GM23338 (cell line): Measurements from ENCODE around the gene ABL2. TPM values are rescaled to one million over a fixed set of nuclear protein-coding genes. Genes with fewer than 3 reads are reported as not detected.
A peak's percentile ranks its signal among the peaks of the same experiment; 100 is the strongest.

ENCODE experiments used
- ATAC-seq: fragments of 200-7000 bp; cut with Tn5 transposase; 3 replicates; pipeline ENCODE4 v1.9.1; 2020
- DNase-seq: peaks from one replicate; pipeline ENCODE4 v3.0.0-alpha.2; 2015; ENCODE audit warnings: low spot score
- H2AFZ ChIP-seq: fragments of 200-600 bp; sonication (generic); 2 replicates; pipeline ENCODE4 v1.8.0; 2016; ENCODE audit warnings: antibody characterized with exemption, mild to moderate bottlenecking, moderate library complexity
- H3F3A ChIP-seq: fragments of 200-600 bp; sonication (generic); replicated peaks from 2 replicates; pipeline ENCODE4 v1.8.0; 2017; ENCODE audit warnings: antibody characterized with exemption, mixed run types, low read depth
- H3K27ac ChIP-seq: fragments of 200-600 bp; sonication (generic); 2 replicates; pipeline ENCODE4 v1.6.1; 2016; ENCODE audit warnings: low read depth
- H3K27me3 ChIP-seq: fragments of 200-600 bp; sonication (generic); 2 replicates; pipeline ENCODE4 v1.8.0; 2016; ENCODE audit warnings: mild to moderate bottlenecking, mixed run types, moderate library complexity; ENCODE audit not compliant: insufficient read depth
- H3K36me3 ChIP-seq: fragments of 200-600 bp; sonication (generic); 2 replicates; pipeline ENCODE4 v1.8.0; 2016; ENCODE audit warnings: mild to moderate bottlenecking; ENCODE audit not compliant: insufficient read depth
- H3K4me1 ChIP-seq: fragments of 200-600 bp; sonication (generic); 2 replicates; pipeline ENCODE4 v1.8.0; 2016; ENCODE audit warnings: mild to moderate bottlenecking, moderate library complexity; ENCODE audit not compliant: insufficient read depth
- H3K4me2 ChIP-seq: fragments of 200-600 bp; sonication (generic); 2 replicates; pipeline ENCODE4 v1.7.1; 2017; ENCODE audit warnings: mixed run types
- H3K4me3 ChIP-seq: fragments of 200-600 bp; sonication (generic); 2 replicates; pipeline ENCODE4 v1.6.1; 2016; ENCODE audit warnings: mixed run types
- H3K79me2 ChIP-seq: fragments of 200-600 bp; sonication (generic); replicated peaks from 2 replicates; pipeline ENCODE4 v1.8.0; 2017; ENCODE audit warnings: mild to moderate bottlenecking; ENCODE audit not compliant: insufficient read depth
- H3K9me2 ChIP-seq: fragments of 200-600 bp; sonication (generic); 2 replicates; pipeline ENCODE4 v1.8.0; 2017; ENCODE audit not compliant: insufficient read depth
- H4K20me1 ChIP-seq: fragments of 200-600 bp; sonication (generic); replicated peaks from 2 replicates; pipeline ENCODE4 v1.8.0; 2017; ENCODE audit warnings: mild to moderate bottlenecking; ENCODE audit not compliant: insufficient read depth
- H3K27ac Mint-ChIP-seq: 2 replicates; pipeline ENCODE4 v1.8.0; 2020; ENCODE audit warnings: inconsistent platforms, mild to moderate bottlenecking, moderate library complexity, mixed read lengths
- H3K27me3 Mint-ChIP-seq: 3 replicates; pipeline ENCODE4 v1.8.0; 2022; ENCODE audit warnings: low read depth, mild to moderate bottlenecking, moderate library complexity, mixed read lengths, inconsistent platforms; ENCODE audit not compliant: insufficient read depth, poor library complexity
- H3K36me3 Mint-ChIP-seq: 3 replicates; pipeline ENCODE4 v1.8.0; 2021; ENCODE audit warnings: low read depth, mild to moderate bottlenecking, inconsistent platforms, moderate library complexity, mixed read lengths
- H3K4me1 Mint-ChIP-seq: 3 replicates; pipeline ENCODE4 v1.8.0; 2020; ENCODE audit warnings: mild to moderate bottlenecking, inconsistent platforms, mixed read lengths
- H3K4me3 Mint-ChIP-seq: 3 replicates; pipeline ENCODE4 v1.8.0; 2021; ENCODE audit warnings: moderate library complexity, mild to moderate bottlenecking, inconsistent platforms, mixed read lengths
- H3K9me3 Mint-ChIP-seq: 3 replicates; pipeline ENCODE4 v1.8.0; 2020; ENCODE audit warnings: moderate library complexity, mild to moderate bottlenecking, inconsistent platforms, mixed read lengths
- CREB1 ChIP-seq: fragments of 250-450 bp; sonication (Bioruptor Pico); IDR thresholded peaks from 2 replicates; pipeline ENCODE4 v1.5.0; 2020; ENCODE audit warnings: low read depth, mild to moderate bottlenecking, moderate library complexity
- CTCF ChIP-seq, 2 experiments: fragments of 200-600 bp in 1 of 2; sonication (generic) in 1 of 2; conservative IDR thresholded peaks; 2 replicates each; pipeline versions ENCODE4 v1.5.1 to v1.6.1; 2016 to 2017; ENCODE audit warnings: antibody characterized with exemption in 2 of 2, low read depth in 2 of 2, mild to moderate bottlenecking in 2 of 2, moderate library complexity in 1 of 2
- JUNB ChIP-seq: IDR thresholded peaks from one replicate; pipeline ENCODE4 v1.6.1; 2016; ENCODE audit warnings: antibody characterized with exemption; ENCODE audit not compliant: unreplicated experiment
- NANOG ChIP-seq: IDR thresholded peaks from 2 replicates; pipeline ENCODE4 v1.6.1; 2016; ENCODE audit warnings: antibody characterized with exemption, borderline replicate concordance
- ZNF114 ChIP-seq: fragments of 250-450 bp; sonication (Bioruptor Pico); IDR thresholded peaks from 2 replicates; pipeline ENCODE4 v1.5.0; 2020; ENCODE audit warnings: mild to moderate bottlenecking, moderate library complexity
- polyA plus RNA-seq: library from polyadenylated mRNA; unstranded; fragments of >200 nt; fragmentation: Nextera tagmentation; extraction: Ambion mirVana; gene quantifications from 2 replicates; pipeline ENCODE4 v1.2.1, GENCODE V29; 2016
- total RNA-seq: library from RNA; depleted of rRNA; stranded (reverse); fragments of >200 nt; shearing (Covaris generic); gene quantifications from 2 replicates; pipeline ENCODE4 v1.2.3, GENCODE V29; 2014
- TF ChIP-seq, protein P1 (sequence below): fragments of 250-450 bp; sonication (Bioruptor Pico); IDR thresholded peaks from 2 replicates; pipeline ENCODE4 v1.5.0; 2020; ENCODE audit warnings: mild to moderate bottlenecking, moderate library complexity

The ABL2 gene
- total and polyA plus RNA-seq, 2 experiments from 2014 or later: 5.8 to 22.7 TPM

DNA sequence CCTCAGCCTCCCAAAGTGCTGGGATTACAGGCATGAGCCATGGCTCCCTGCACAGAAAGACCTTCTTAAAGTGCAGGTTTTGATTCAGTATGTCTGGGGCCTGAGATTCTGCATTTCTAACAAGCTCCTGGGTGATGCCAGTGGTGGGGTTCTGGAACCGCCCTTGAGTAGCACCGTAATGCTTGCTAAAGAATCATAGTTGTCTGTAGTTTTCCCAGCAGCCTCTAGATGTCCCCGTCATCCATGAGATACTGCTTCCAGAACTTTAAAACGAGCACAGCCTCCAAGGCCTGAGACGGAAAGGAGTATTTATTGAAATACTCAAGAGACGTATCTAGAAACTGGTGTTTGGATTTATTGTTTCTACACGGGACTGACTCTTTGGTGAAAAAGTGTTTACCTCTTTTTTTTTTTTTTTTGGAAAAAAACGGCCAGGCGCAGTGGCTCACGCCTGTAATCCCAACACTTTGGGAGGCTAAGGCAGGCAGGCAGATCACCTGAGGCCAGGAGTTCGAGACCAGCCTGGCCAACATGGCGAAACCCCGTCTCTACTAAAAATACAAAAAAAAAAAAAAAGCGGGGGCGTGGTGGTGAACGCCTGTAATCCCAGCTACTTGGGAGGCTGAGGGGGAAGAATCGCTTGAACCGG, 150.2 kb downstream of the ABL2 start:
- peaks cover 14% of the 10 kb centered on the region for H3K4me1 Mint-ChIP-seq
- peak; percentile 77 to 85 for TF ChIP-seq CTCF (conservative IDR thresholded peaks at IDR 0.05; ENCODE audit: low read depth in 2 of 2)
- no peak for TF ChIP-seq NANOG
- Histone ChIP-seq H2AFZ (no peak overlapping the region), H3K36me3 (no peaks in the 10 kb centered on the region; the same call in 1 of the 2 replicates), H3F3A (peaks cover 5% of the 10 kb centered on the region; the same call in 1 of the 2 replicates), H4K20me1 (no peaks in the 10 kb centered on the region), H3K4me1 (no peaks in the 10 kb centered on the region; the same call in 1 of the 2 replicates), H3K79me2 (0 out of 2 replicates have a peak, but pooled peaks cover 2% of the 10 kb centered on the region), H3K27me3 (0 out of 2 replicates have a peak, but pooled peaks cover 4% of the 10 kb centered on the region), H3K4me3 (no peak overlapping the region), H3K4me2 (no peak overlapping the region), H3K27ac (no peak overlapping the region), H3K9me2 (no peaks in the 10 kb centered on the region)
- peaks cover 7% of the 10 kb centered on the region for H3K27me3 Mint-ChIP-seq
- no peak overlapping the region for H3K4me3 Mint-ChIP-seq
- DNase-seq (peak; percentile 89), ATAC-seq (peak; percentile 3)
- H3K36me3 Mint-ChIP-seq: no peaks in the 10 kb centered on the region
- no peaks in the 10 kb centered on the region; the same call in 2 of the 3 replicates for H3K9me3 Mint-ChIP-seq
- no peak overlapping the region for H3K27ac Mint-ChIP-seq

- Histone ChIP-seq H3K4me2 (no peak overlapping the region), H3K27ac (no peak overlapping the region), H3K79me2 (no peaks in the 10 kb centered on the region), H3K27me3 (no peaks in the 10 kb centered on the region), H3K9me2 (no peaks in the 10 kb centered on the region), H4K20me1 (no peaks in the 10 kb centered on the region), H3K4me1 (no peaks in the 10 kb centered on the region; the same call in 1 of the 2 replicates), H3K4me3 (no peak overlapping the region), H3K36me3 (no peaks in the 10 kb centered on the region), H2AFZ (no peak overlapping the region), H3F3A (no peaks in the 10 kb centered on the region; the same call in 1 of the 2 replicates)
- Mint-ChIP-seq H3K9me3 (no peaks in the 10 kb centered on the region), H3K27me3 (no peaks in the 10 kb centered on the region), H3K4me1 (peaks cover 11% of the 10 kb centered on the region), H3K36me3 (no peaks in the 10 kb centered on the region; the same call in 2 of the 3 replicates), H3K27ac (no peak overlapping the region), H3K4me3 (no peak overlapping the region)
- TF ChIP-seq CREB1 (CRISPR knock-in tag) (no peak), JUNB (no peak), ZNF114 (CRISPR knock-in tag) (no peak)
- TF ChIP-seq, protein P1, sequence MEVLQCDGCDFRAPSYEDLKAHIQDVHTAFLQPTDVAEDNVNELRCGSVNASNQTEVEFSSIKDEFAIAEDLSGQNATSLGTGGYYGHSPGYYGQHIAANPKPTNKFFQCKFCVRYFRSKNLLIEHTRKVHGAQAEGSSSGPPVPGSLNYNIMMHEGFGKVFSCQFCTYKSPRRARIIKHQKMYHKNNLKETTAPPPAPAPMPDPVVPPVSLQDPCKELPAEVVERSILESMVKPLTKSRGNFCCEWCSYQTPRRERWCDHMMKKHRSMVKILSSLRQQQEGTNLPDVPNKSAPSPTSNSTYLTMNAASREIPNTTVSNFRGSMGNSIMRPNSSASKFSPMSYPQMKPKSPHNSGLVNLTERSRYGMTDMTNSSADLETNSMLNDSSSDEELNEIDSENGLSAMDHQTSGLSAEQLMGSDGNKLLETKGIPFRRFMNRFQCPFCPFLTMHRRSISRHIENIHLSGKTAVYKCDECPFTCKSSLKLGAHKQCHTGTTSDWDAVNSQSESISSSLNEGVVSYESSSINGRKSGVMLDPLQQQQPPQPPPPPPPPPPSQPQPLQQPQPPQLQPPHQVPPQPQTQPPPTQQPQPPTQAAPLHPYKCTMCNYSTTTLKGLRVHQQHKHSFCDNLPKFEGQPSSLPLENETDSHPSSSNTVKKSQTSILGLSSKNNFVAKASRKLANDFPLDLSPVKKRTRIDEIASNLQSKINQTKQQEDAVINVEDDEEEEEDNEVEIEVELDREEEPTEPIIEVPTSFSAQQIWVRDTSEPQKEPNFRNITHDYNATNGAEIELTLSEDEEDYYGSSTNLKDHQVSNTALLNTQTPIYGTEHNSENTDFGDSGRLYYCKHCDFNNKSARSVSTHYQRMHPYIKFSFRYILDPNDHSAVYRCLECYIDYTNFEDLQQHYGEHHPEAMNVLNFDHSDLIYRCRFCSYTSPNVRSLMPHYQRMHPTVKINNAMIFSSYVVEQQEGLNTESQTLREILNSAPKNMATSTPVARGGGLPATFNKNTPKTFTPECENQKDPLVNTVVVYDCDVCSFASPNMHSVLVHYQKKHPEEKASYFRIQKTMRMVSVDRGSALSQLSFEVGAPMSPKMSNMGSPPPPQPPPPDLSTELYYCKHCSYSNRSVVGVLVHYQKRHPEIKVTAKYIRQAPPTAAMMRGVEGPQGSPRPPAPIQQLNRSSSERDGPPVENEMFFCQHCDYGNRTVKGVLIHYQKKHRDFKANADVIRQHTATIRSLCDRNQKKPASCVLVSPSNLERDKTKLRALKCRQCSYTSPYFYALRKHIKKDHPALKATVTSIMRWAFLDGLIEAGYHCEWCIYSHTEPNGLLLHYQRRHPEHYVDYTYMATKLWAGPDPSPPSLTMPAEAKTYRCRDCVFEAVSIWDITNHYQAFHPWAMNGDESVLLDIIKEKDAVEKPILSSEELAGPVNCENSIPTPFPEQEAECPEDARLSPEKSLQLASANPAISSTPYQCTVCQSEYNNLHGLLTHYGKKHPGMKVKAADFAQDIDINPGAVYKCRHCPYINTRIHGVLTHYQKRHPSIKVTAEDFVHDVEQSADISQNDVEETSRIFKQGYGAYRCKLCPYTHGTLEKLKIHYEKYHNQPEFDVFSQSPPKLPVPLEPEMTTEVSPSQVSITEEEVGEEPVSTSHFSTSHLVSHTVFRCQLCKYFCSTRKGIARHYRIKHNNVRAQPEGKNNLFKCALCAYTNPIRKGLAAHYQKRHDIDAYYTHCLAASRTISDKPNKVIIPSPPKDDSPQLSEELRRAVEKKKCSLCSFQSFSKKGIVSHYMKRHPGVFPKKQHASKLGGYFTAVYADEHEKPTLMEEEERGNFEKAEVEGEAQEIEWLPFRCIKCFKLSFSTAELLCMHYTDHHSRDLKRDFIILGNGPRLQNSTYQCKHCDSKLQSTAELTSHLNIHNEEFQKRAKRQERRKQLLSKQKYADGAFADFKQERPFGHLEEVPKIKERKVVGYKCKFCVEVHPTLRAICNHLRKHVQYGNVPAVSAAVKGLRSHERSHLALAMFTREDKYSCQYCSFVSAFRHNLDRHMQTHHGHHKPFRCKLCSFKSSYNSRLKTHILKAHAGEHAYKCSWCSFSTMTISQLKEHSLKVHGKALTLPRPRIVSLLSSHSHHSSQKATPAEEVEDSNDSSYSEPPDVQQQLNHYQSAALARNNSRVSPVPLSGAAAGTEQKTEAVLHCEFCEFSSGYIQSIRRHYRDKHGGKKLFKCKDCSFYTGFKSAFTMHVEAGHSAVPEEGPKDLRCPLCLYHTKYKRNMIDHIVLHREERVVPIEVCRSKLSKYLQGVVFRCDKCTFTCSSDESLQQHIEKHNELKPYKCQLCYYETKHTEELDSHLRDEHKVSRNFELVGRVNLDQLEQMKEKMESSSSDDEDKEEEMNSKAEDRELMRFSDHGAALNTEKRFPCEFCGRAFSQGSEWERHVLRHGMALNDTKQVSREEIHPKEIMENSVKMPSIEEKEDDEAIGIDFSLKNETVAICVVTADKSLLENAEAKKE (CRISPR knock-in tag): no peak
- DNase-seq: no peak
- ATAC-seq: no peak
Measured at GRCh38 chr1:179077396-179077795, 152.1 kb downstream of the ABL2 start.
